K562 (cell line): ENCODE results near the gene LNX2.

Experiments
- CTCF ChIP-seq, 3 experiments: IDR thresholded peaks in 2 of 3; conservative IDR thresholded peaks in 1 of 3; 2 replicates each; pipeline ENCODE4 v1.5.1; 2011 to 2012; ENCODE audit warnings: low read length in 3 of 3, mild to moderate bottlenecking in 3 of 3, control low read depth in 2 of 3, improper control_type of control experiment in 1 of 3, inconsistent platforms in 1 of 3, low read depth in 1 of 3, mixed read lengths in 1 of 3, moderate library complexity in 1 of 3; ENCODE audit not compliant: insufficient read depth in 2 of 3
- ETS2 ChIP-seq: IDR thresholded peaks from 2 replicates; pipeline ENCODE4 v1.6.1; 2016; ENCODE audit warnings: borderline replicate concordance, missing genetic modification characterization, mild to moderate bottlenecking, moderate library complexity, missing compliant biosample characterization; ENCODE audit not compliant: poor library complexity, severe bottlenecking
- MAFG ChIP-seq: fragments of 450-650 bp; conservative IDR thresholded peaks from 2 replicates; pipeline ENCODE4 v1.6.1; 2016; ENCODE audit warnings: missing genetic modification characterization, missing compliant biosample characterization
- SMC3 ChIP-seq: conservative IDR thresholded peaks from 2 replicates; pipeline ENCODE4 v1.6.1; 2011; ENCODE audit warnings: low read depth, low read length, improper control_type of control experiment; ENCODE audit not compliant: insufficient read depth
- ZNF639 ChIP-seq, 2 experiments: fragments of 200-800 bp in 1 of 2; sonication (Bioruptor generic) in 1 of 2; sonication (generic) in 1 of 2; formaldehyde crosslinking in 1 of 2; IDR thresholded peaks in 1 of 2; conservative IDR thresholded peaks in 1 of 2; 2 replicates each; pipeline versions ENCODE4 v1.5.0 to v1.6.1; 2016 to 2020; ENCODE audit warnings: missing compliant biosample characterization in 1 of 2, missing genetic modification characterization in 1 of 2, missing genetic modification reagents in 1 of 2
- ZNF707 ChIP-seq: fragments of 250-450 bp; sonication (Bioruptor Pico); conservative IDR thresholded peaks from 2 replicates; pipeline ENCODE4 v1.8.0; 2022; ENCODE audit warnings: inconsistent platforms, mild to moderate bottlenecking, moderate library complexity

GRCh38 chr13:27542220-27542619 lies 78.1 kb downstream of the LNX2 start:
- TF ChIP-seq ETS2 (tag) (no peak), MAFG (no peak), SMC3 (no peak), ZNF707 (no peak), CTCF (IDR thresholded peaks at IDR 0.05 in 2 of 3, conservative IDR thresholded peaks at IDR 0.05 in 1 of 3; ENCODE audit: insufficient read depth in 2 of 3, low read depth in 1 of 3, low read length in 3 of 3) (no peak), ZNF639 (CRISPR knock-in tag; conservative IDR thresholded peaks at IDR 0.05 in 1 of 2, IDR thresholded peaks at IDR 0.05 in 1 of 2) (no peak)
